ENCODE data around the gene HDLBP.

HDLBP gene

DNA sequence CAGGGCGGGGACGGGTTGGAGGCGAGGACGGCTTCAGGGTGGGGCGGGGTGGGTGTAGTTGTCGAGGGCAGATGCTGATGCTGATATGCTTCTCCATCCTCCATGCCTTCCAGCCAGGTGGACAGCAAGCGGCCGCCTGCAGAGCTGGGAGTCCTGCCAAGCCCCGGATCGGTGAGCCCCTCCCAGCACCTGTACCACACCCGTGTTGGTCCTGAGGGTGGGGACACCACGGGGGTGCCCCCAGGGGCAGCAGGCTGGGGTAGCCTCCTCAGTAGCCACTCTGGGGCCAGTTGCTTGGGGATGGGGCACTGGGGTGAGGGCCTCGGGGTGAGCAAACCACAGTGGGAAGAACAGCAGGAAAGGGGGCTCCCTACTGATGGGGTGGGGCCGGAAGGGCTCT, 124.4 kb downstream of the HDLBP start:
- no peak for DNase-seq (ENCODE audit: low read depth in 2 of 2)

DNA sequence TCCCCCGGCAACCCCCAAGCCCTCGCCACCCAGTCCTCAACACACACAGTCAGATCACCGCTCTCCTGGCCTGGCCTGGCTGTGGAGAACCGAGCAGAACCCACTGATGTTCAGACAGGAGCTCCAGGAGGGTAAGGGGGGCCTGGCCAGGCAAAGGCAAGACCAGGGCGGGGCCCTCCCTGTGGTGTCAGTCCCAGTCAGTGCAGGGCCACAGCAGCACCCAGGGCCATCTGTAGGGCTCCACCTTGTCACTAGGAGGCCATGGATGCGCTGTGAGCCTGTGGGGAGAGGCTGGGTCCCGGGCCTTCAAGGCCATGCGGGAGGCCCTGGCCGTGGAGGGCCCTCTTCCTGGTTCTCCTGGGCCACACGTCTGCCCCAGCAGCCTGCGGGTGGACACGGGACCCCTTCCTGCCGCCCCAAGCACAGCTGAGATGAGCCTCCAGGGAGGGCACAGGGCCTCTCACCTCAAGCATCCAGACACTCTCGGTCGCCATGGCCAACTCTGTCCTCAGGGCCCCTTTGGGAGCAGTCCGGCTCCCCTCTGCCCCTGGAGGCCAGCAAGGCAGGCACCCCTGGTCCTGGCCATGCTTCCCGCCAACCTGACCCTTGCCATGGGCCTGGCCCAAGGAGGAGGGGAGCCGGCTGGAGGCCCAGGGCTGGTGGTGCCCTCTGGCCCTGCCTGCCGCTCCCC, 125.0 kb downstream of the HDLBP start:
- no peak for DNase-seq (ENCODE audit: low read depth in 2 of 2)

DNA sequence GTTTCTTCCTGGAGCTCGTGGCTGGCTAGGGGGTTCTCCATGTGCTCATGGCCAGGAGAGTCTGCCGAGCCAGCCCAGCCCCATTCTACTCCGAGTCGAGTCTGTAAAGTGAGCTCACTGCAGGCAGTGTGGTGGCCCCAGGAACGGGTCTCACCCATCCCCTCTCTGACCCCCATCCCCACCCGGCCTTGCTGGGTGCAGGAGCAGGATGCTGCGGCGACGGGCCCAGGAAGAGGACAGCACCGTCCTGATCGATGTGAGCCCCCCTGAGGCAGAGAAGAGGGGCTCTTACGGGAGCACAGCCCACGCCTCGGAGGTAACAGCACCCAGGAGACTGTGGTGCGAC, 125.6 kb downstream of the HDLBP start:
- no peak for DNase-seq (ENCODE audit: low read depth in 2 of 2)

DNA sequence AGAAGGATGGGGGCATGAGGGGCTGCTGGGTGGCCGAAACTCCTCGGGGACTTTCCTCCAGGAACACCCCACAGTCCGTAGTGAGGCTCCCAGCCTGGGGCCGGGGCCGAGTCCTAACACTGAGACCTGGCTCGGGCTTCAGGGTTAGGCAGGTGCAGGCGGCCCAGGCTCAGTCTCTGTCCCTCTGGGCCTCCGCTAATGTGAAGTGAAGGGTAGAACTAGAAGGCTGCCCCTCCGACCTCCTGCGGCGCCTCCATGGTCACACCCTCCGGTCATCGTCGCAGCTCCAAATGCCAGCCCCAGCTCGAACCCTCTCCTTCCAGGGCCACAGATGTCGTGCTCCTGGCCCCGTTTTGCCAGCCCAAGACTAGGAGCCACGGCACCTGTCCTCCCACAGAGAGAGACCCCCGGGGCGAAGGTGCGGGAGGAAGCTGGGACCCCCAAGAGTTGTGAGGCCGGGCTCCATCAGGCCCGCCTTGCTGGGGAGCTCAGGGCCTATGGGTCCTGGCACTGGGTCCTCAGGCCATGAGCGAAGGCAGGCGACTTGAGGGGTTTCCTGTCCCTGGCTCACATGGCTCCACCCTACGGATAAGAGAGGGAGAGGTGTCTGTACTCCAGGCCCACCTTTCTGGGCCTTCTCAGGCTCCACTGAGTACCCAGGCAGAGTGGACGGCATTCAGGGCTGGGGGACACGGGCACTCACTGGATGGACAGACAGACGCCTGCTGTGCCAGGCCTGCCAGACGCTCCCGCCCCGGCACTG, 126.2 kb downstream of the HDLBP start:
- DNase-seq (ENCODE audit: low read depth in 2 of 2), result no peak

DNA sequence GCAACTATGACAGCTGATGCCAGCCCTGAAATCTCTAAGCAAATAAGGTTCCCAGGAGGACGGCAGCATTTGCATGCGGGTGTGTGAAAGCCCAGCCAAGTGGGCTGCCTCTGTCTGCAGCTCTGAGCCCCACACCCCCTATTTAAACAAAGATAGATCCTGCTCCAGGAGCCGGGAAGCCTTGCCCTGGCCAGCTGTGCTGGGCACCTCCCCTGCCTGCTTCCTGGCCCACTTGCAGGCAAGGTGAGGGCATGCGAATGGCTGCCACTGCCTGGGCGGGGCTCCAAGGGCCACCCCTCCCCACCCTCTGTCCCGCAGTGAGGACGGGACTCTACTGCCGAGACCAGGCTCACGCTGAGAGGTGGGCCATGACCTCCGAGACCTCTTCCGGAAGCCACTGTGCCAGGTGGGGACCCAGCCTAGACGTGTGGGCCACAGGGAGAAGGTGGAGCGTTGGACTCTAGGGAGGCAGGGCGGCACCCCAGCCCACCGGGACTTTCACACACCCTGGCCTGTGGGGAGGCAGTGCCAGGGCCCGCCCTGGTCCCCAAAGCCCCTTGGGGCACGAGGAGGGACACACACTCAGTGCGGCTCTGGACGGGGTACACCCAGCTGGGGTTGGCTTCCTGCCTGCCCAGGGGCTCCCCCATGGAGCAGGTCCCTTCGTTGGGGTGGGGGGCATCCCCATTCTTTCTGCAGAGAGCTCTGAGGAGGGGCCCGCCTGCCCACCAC, 126.9 kb downstream of the HDLBP start, which contains the start of gene ANO7:
Gene ANO7 (plus strand): TSS at position 317 of the 732 bp plus-strand sequence. CDS start 1,387 bp downstream, outside the sequence.
- no peak for DNase-seq (ENCODE audit: low read depth in 2 of 2)

DNA sequence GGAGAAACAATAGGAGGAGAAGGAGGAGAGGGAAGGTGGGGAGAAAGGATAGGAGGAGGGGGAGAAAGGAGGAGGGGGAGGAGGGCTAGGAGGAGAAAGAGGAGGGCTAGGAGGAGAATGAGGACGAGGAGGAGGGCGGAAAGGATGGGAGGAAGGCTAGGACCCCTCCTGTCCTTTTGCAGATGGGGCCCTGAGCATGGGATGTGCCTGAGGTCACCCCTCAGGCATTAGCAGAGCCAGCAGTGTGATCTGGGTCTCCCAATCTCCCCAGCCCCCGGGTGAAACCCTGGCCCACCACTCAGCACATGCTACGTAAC, 127.6 kb downstream of the HDLBP start:
- no peak for DNase-seq (ENCODE audit: low read depth in 2 of 2)

DNA sequence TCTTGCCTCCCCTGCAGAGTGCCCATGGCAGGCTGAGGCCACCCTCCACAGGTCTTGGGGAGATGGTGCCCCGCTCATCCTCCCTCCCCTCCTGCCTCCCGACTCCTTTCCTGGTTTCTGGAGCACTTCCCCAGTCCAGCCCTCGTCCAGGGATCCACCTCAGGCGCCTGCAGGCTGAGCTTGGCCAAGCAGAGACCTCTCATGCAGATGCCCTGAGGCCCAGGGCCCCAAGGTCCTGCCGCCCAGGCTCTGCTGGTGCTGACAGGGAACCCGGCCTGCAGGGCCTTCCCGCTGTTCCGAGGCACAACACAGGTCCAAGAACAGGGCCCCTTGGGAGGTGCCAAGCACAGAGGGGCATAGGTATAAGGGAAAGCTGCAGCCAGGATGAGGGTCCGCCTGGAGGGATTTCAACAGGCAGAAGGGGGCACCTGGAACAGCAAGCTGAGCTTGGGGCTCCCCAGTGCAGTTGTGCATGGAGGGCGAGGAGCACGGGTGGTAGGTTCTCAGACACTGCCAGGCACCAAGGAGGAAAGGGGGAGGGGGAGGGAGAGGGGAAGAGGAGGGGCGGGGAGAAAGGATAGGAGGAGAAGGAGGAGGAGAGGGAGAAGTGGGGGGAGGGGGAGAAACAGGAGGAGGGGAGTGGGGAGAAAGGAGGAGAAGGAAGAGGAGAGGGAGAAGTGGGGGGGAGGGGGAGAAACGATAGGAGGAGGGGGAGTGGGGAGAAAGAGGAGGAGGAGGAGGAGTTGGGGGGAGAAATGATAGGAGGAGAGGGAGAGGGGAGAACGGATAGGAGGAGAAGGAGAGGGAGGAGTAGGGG, 128.2 kb downstream of the HDLBP start:
- no peak for DNase-seq (ENCODE audit: low read depth in 2 of 2)

DNA sequence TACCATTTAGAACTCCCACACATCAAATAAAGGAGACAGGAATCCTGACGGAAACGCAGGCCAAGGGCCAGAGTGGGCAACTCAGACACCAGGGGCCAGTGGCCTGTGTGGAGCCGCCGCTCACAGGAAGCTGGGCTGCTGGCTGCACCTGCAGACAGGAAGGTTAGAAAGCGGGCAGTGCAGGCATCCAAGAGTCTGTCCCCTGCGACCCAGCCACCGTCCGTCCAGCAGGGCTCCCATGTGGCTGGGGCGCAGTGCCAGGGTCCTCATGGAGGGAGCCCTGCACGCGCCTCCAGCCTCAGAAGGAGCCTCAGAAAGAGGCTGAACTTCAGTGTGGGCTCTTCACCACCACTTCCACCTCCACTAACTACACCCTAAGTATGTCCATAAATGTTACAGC, 129.5 kb downstream of the HDLBP start:
- no peak for DNase-seq (ENCODE audit: low read depth in 2 of 2)

DNA sequence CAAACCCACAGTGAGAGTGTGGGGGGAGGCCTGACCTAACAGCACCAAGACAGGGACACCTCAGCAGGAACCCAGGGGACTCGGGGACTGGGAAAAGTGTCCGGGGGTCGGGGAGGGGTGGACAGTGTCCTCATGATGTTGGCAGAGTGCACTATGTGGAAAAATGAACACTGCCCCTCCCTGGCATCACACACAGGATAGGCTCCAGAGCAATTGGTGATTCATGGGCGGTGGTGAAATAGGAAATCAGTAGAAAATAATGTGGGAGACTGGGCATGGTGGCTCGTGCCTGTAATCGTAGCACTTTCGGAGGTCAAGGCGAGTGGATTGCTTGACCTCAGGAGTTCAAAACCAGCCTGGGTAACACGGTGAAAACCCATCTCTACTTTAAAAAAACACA, 130.6 kb downstream of the HDLBP start:
- DNase-seq (ENCODE audit: low read depth in 2 of 2), result no peak

DNA sequence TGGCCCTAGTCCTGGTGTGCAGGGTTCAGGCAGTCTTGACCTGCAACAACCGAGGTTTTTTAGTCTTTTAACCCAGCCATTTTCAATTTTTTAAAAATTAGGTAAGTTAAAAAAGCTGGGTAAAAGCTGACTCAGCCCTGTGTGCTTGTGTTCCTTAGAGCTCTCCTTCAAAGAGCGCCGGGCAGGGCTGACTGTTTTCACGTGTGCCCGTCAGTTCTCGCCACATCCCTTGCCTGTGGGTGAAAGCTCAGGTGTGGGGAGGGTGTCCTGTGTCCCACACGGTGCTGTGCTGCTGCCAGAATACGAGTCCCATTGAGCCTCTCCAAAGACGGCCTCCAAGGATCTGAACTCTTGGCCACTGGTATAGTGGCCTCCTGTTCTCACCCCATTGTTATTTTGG, 132.3 kb downstream of the HDLBP start:
- no peak for DNase-seq (ENCODE audit: low read depth in 2 of 2)

DNA sequence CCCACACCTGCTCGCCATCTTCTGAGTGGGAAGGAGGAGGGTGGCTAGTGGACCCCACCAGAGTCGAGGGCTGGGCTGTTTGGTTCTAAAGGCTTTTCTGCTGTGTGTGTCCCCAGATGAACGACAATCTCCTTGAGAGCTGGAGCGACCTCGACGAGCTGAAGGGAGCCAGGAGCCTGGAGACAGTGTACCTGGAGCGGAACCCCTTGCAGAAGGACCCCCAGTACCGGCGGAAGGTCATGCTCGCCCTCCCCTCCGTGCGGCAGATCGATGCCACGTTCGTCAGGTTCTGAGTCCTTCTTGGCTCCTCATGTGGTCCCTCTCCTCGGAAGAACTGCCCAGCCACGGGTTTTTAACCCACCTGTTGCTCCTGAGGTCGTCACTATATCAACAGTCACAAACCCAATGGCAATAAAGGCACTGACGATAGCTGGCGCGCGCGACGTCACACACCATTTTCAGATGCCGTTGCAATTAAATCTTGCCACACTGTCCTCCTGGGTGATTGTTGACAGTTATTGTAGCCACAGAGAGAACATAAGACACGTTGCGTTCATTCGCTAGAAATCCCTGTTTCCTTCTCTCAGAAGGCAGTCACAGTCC, 132.8 kb downstream of the HDLBP start:
- no peak for DNase-seq (ENCODE audit: low read depth in 2 of 2)

DNA sequence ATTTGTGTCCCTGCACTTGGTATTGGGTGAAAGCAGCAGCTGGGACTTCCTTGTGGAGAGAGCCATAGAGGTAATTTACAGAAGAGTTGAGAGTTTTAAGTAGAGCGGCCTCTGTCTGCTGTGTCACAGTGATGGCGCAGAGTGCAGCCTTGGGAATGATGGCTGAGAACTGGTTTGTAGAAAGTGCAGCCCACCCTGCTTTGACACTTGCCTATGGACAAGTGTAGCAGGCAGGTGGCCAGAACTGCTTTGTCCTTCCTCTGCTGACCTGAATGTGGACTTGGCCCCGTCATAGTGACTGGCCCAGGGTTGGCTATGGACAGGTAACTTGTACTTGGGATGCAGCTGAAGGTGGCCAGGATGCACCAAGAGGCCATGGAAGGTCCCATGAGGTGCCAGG, 133.3 kb downstream of the HDLBP start:
- no peak for DNase-seq (ENCODE audit: low read depth in 2 of 2)

DNA sequence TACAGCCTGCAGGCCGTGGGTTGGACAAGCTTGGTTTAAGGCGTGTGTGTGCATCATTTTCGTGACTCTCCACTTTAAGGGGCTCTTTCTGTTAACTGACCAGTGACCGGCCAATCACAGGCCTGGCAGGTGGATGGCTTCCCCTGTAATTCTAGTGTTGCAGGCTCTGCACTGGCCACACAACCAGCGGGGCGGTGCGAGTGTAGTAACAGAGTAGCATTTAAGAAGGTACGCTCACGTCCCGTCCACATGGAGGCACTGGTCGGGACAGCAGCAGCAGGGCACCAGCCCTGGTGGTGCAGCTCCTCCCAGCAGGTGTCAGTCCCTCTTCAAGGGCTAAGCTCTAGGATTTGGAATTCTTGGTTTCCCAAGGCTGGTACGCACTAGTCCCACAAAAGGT, 135.0 kb downstream of the HDLBP start:
- DNase-seq (ENCODE audit: low read depth in 2 of 2), result no peak

DNA sequence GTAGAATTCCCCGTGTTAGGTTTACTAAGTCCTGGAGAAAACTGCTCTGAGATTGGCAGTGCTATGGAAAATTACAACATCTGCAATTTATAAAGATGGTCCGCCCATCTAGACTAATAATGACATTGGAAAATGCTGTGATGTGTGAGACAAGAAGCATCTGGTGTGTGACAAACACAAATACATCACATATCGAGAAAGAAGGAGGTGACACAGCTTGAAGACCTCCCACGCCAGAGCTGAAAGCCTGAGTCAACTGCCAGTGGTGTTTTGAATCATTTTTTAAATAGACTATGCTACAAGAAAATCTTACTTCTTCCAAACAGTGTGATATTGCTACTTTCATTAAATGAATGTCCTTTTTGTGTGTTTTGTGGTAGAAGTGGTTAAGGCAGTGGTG, 135.6 kb downstream of the HDLBP start:
- no peak for DNase-seq (ENCODE audit: low read depth in 2 of 2)

DNA sequence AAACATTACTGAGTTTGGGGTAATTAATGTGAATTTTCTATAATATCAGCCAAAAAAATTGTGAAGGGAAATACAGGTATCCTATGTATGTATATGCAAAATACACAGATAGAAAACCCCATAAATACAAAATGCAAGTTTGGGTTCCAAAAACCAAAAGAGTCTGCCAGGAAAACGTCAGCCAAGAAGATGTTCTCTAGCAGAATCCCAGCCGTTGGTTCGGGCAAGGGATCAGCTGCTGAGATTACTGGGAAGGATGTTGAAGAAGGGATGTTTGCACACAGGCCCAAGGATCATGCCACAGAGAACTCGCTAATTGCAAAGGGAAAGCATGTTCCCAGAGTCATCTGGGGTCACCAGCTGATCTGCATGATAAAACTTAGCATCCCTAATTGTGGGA, 136.5 kb downstream of the HDLBP start:
- DNase-seq (ENCODE audit: low read depth in 2 of 2), result no peak

DNA sequence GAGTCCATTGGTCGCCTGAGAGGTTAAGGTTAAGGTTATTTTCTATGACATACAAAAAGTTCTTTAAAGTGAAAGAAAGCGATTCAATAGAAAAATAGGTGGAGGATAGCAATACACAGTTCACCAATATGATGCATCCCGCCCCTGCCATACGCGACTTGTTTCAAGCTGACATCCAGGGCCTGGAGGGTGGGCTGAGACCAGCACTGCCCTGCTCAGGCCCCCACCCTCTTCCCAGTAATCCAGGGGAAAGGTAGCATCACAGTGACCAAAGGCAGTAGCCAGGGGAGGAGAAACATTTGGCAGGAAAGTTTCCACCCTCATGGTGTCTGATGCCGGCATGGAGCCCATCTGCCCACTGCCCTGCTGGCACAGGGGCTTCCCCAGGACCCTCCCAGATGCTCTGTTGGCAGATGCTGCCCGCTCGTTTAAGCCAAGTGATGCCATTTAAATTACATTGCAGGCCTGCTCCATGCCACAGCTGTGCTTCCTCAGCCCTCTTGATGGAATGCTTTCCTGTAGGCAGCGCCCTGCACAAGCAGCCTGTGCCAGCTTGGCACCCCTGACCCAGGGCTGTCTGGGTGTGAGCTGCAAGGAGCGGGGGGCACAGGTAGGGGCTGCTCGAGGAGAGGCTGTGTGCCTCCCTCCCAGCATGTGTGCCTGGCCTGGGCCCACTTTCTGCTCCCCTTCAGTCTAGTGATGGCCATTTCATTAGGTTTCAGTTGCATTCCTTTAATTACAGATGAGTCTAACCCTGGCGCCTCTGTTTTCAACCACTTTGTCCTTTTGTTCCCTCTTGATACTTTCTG, 137.7 kb downstream of the HDLBP start:
- DNase-seq (ENCODE audit: low read depth in 2 of 2), result no peak
